A549 (cell line): ENCODE measurements around the gene TSNAX. TPM values are rescaled to one million over a fixed set of nuclear protein-coding genes. Genes with fewer than 3 reads are reported as not detected.
A peak's percentile ranks its signal among the peaks of the same experiment; 100 is the strongest.
"Not testable (repeated sequence)": the region's sequence is repeated elsewhere in the genome, so short reads cannot be mapped to it uniquely, and the experiment has no call there.

Experiments used
- ATAC-seq, 2 experiments: fragments of 200-7000 bp in 1 of 2; fragments of >200 bp in 1 of 2; cut with Nextera tagmentation in 1 of 2; cut with Tn5 transposase in 1 of 2; 3 replicates each; pipeline versions ENCODE4 v1.8.0 to v1.9.1; 2018 to 2020; ENCODE audit warnings: mild to moderate bottlenecking in 1 of 2, moderate library complexity in 1 of 2
- CTCF ChIA-PET: fragments of 300-600 bp; sonication (Branson Sonifier 250); formaldehyde crosslinking; extraction: SDS; loops from one replicate; lab custom pipeline; 2021; ENCODE audit warnings: antibody characterized with exemption, inconsistent platforms; lab: Yijun Ruan, JAX
- POLR2A ChIA-PET: fragments of 350-600 bp; formaldehyde crosslinking; extraction: SDS; loops from one replicate; lab custom pipeline; 2021; ENCODE audit warnings: antibody characterized with exemption, inconsistent platforms; lab: Yijun Ruan, JAX
- DNase-seq, 2 experiments: peaks; one replicate each; pipeline versions ENCODE4 v3.0.0 to v3.0.0-alpha.2; 2011 to 2016; ENCODE audit warnings: low read depth in 1 of 2, low spot score in 1 of 2
- FAIRE-seq: peaks from 2 replicates; lab custom pipeline; 2011; peaks lifted over from hg19 to GRCh38; lab: Jason Lieb, UNC
- H3K27ac ChIP-seq, 2 experiments: fragments of >200 bp; sonication (Bioruptor Twin); formaldehyde crosslinking; 3 replicates each; pipeline ENCODE4 v1.5.1; 2016 to 2017
- H3K4me1 ChIP-seq: fragments of >200 bp; sonication (Bioruptor Twin); formaldehyde crosslinking; 3 replicates; pipeline ENCODE4 v1.6.1; 2016
- H3K4me2 ChIP-seq: fragments of >200 bp; sonication (Bioruptor Twin); formaldehyde crosslinking; 3 replicates; pipeline ENCODE4 v1.6.1; 2016
- H3K4me3 ChIP-seq: fragments of >200 bp; sonication (Bioruptor Twin); formaldehyde crosslinking; 3 replicates; pipeline ENCODE4 v1.5.1; 2016
- H3K9me3 ChIP-seq: fragments of >200 bp; sonication (Bioruptor Twin); formaldehyde crosslinking; 3 replicates; pipeline ENCODE4 v1.6.1; 2016
- BCL3 ChIP-seq: fragments of >200 bp; sonication (Bioruptor Twin); formaldehyde crosslinking; IDR thresholded peaks from 3 replicates; pipeline ENCODE4 v1.6.1; 2016
- CBX2 ChIP-seq: fragments of 200-600 bp; sonication (generic); IDR thresholded peaks from 2 replicates; pipeline ENCODE4 v1.6.1; 2016; ENCODE audit warnings: low read depth, mild to moderate bottlenecking, borderline replicate concordance
- CEBPB ChIP-seq, 2 experiments: fragments of >200 bp in 1 of 2; sonication (Bioruptor Twin) in 1 of 2; formaldehyde crosslinking in 1 of 2; IDR thresholded peaks; 2 replicates each; pipeline ENCODE4 v1.6.1; 2012 to 2016
- E2F6 ChIP-seq: IDR thresholded peaks from 2 replicates; pipeline ENCODE4 v1.6.1; 2012; ENCODE audit warnings: low read depth, borderline replicate concordance
- ELK1 ChIP-seq: fragments of 150-350 bp; IDR thresholded peaks from 2 replicates; pipeline ENCODE4 v1.6.1; 2014; ENCODE audit warnings: low read depth, mild to moderate bottlenecking, low read length
- ESRRA ChIP-seq: fragments of 150-350 bp; IDR thresholded peaks from 2 replicates; pipeline ENCODE4 v1.6.1; 2014; ENCODE audit warnings: mild to moderate bottlenecking, low read length, borderline replicate concordance
- FOSB ChIP-seq: fragments of 250-450 bp; sonication (Bioruptor Pico); IDR thresholded peaks from 2 replicates; pipeline ENCODE4 v1.5.0; 2020; ENCODE audit warnings: mild to moderate bottlenecking, moderate library complexity
- HOXB5 ChIP-seq: fragments of 250-450 bp; sonication (Bioruptor Pico); IDR thresholded peaks from 2 replicates; pipeline ENCODE4 v1.5.0; 2020; ENCODE audit warnings: mild to moderate bottlenecking, moderate library complexity
- JUNB ChIP-seq: fragments of >200 bp; sonication (Bioruptor Twin); formaldehyde crosslinking; IDR thresholded peaks from 2 replicates; pipeline ENCODE4 v1.6.1; 2016
- MAFK ChIP-seq: fragments of 450-650 bp; IDR thresholded peaks from 2 replicates; pipeline ENCODE4 v1.6.1; 2014; ENCODE audit not compliant: partially characterized antibody
- MAX ChIP-seq: IDR thresholded peaks from 2 replicates; pipeline ENCODE4 v1.6.1; 2012
- MAZ ChIP-seq: fragments of 150-350 bp; IDR thresholded peaks from 2 replicates; pipeline ENCODE4 v1.6.1; 2014; ENCODE audit warnings: antibody characterized with exemption, low read depth, low read length, borderline replicate concordance
- NFE2L2 ChIP-seq: fragments of 150-350 bp; conservative IDR thresholded peaks from 2 replicates; pipeline ENCODE4 v1.6.1; 2014; ENCODE audit warnings: low read length
- PBX3 ChIP-seq: IDR thresholded peaks from 2 replicates; pipeline ENCODE4 v1.6.1; 2012
- PHF8 ChIP-seq: fragments of 200-600 bp; sonication (generic); IDR thresholded peaks from 2 replicates; pipeline ENCODE4 v1.6.1; 2016; ENCODE audit warnings: low read depth, mild to moderate bottlenecking, antibody characterized with exemption, moderate library complexity, borderline replicate concordance
- RAD21 ChIP-seq, 2 experiments: fragments of >200 bp in 1 of 2; sonication (Bioruptor Twin) in 1 of 2; formaldehyde crosslinking in 1 of 2; IDR thresholded peaks in 1 of 2; conservative IDR thresholded peaks in 1 of 2; 2 replicates in 1 of 2; 3 replicates in 1 of 2; pipeline ENCODE4 v1.6.1; 2012 to 2018; ENCODE audit warnings: inconsistent platforms in 1 of 2
- RARB ChIP-seq: fragments of 250-450 bp; sonication (Bioruptor Pico); IDR thresholded peaks from 2 replicates; pipeline ENCODE4 v1.8.0; 2021; ENCODE audit warnings: mild to moderate bottlenecking, moderate library complexity
- RCOR1 ChIP-seq: fragments of 150-350 bp; IDR thresholded peaks from 2 replicates; pipeline ENCODE4 v1.6.1; 2014; ENCODE audit warnings: antibody characterized with exemption, low read length, low read depth
- SMC3 ChIP-seq: fragments of >200 bp; sonication (Bioruptor Twin); formaldehyde crosslinking; IDR thresholded peaks from 3 replicates; pipeline ENCODE4 v1.6.1; 2018; ENCODE audit warnings: inconsistent platforms
- ZNF302 ChIP-seq: fragments of 250-450 bp; sonication (Bioruptor Pico); IDR thresholded peaks from 2 replicates; pipeline ENCODE4 v1.9.0; 2021; ENCODE audit warnings: inconsistent platforms, mild to moderate bottlenecking, moderate library complexity
- WGBS: methylation state at CpG from one replicate; pipeline ENCODE4 v1.1.6; 2017; ENCODE audit errors: missing lambda C conversion rate; 5-methylcytosine and 5-hydroxymethylcytosine counted together
- polyA plus RNA-seq, 4 experiments: library from polyadenylated mRNA; depleted of rRNA in 3 of 4; stranded (reverse); fragments of >200 nt; fragmentation: RNase III in 1 of 4; extraction: RNeasy Plus Mini Kit Qiagen cat#74134 plus additional on column Dnase treatment in 1 of 4; gene quantifications; 2 replicates in 3 of 4; 3 replicates in 1 of 4; pipeline ENCODE4 v1.2.3, GENCODE V29; 2011 to 2017

Gene TSNAX
- polyA plus RNA-seq, 2 of the 4 experiments (the other 2 are of a cell fraction) = 48.5 to 58.3 TPM

GRCh38 chr1:231590453-231591198 is 62.2 kb downstream of the TSNAX start (continued):
- TF ChIP-seq RARB (CRISPR knock-in tag) (no peak), MAZ (no peak), SMC3 (peak; percentile 86), ESRRA (no peak), RAD21 (conservative IDR thresholded peaks at IDR 0.05 in 1 of 2, IDR thresholded peaks at IDR 0.05 in 1 of 2) (peak; percentile 92 to 95), ZNF302 (CRISPR knock-in tag) (no peak), PHF8 (no peak)

- DNase-seq = no peak
- ChIA-PET CTCF (interaction anchor here (0.9 to 5.4 kb wide), 9 partner anchors 8 to 309 kb away, joined by 3 to 54 read pairs (median 9); partner anchors contain the start of genes EXOC8 and SPRTN), POLR2A (no interaction called here)
- no peak for FAIRE-seq
- no peak for TF ChIP-seq ELK1
- TF ChIP-seq NFE2L2 = no peak
- Histone ChIP-seq H3K4me2 (no peak overlapping the region), H3K4me3 (no peak overlapping the region), H3K9me3 (no peaks in the 10 kb centered on the region), H3K4me1 (no peaks in the 10 kb centered on the region), H3K27ac (no peak overlapping the region)
- no peak for ATAC-seq
- 70% methylated on average over 11 of the region's 11 CpGs for WGBS
Measured at GRCh38 chr1:231591466-231591865, 63.0 kb downstream of the TSNAX start.

GRCh38 chr1:231592809-231593208 is 64.3 kb downstream of the TSNAX start:
- Histone ChIP-seq H3K4me3 (no peak overlapping the region), H3K4me2 (no peak overlapping the region), H3K27ac (no peak overlapping the region), H3K4me1 (no peaks in the 10 kb centered on the region), H3K9me3 (no peaks in the 10 kb centered on the region)
- ChIA-PET CTCF (interaction anchor here (0.6 to 1.9 kb wide), 4 partner anchors 9 to 280 kb away, joined by 3 to 4 read pairs (median 4); no protein-coding TSS in a partner anchor), POLR2A (no interaction called here)
- ATAC-seq = no peak
- no peak for DNase-seq
- WGBS = 58% methylated on average over 1 of the region's 1 CpG
- no peak for FAIRE-seq
- peak; percentile 84 for TF ChIP-seq MAFK
- TF ChIP-seq FOSB (CRISPR knock-in tag) = no peak
- TF ChIP-seq, all 56 proteins: peak for 1

GRCh38 chr1:231593264-231593663 is 64.8 kb downstream of the TSNAX start:
- H3K4me2 ChIP-seq, POLR2A ChIA-PET: not testable (repeated sequence)
- WGBS = 88% methylated on average over 1 of the region's 1 CpG

GRCh38 chr1:231594123-231594522 is 65.7 kb downstream of the TSNAX start:
- 48% methylated on average over 2 of the region's 2 CpGs for WGBS
- TF ChIP-seq JUNB (no peak), RAD21 (conservative IDR thresholded peaks at IDR 0.05 in 1 of 2, IDR thresholded peaks at IDR 0.05 in 1 of 2) (no peak), MAZ (no peak), E2F6 (no peak), MAFK (no peak), BCL3 (no peak), CEBPB (IDR thresholded peaks at IDR 0.05) (no peak), HOXB5 (CRISPR knock-in tag) (no peak), CBX2 (no peak), ZNF302 (CRISPR knock-in tag) (no peak), PBX3 (no peak), MAX (no peak), RCOR1 (no peak)

More at GRCh38 chr1:231593264-231593663, 64.8 kb downstream of the TSNAX start:
- H3K4me3 ChIP-seq, ATAC-seq, H3K27ac ChIP-seq, H3K9me3 ChIP-seq, FAIRE-seq, DNase-seq, H3K4me1 ChIP-seq: not testable (repeated sequence)
- CTCF ChIA-PET = interaction anchor here (0.6 to 1.9 kb wide), 4 partner anchors 9 to 281 kb away, joined by 3 to 4 read pairs (median 4); no protein-coding TSS in a partner anchor

More at GRCh38 chr1:231594123-231594522, 65.7 kb downstream of the TSNAX start:
- Histone ChIP-seq H3K4me2 (no peak overlapping the region), H3K4me1 (no peaks in the 10 kb centered on the region), H3K27ac (no peak overlapping the region), H3K4me3 (no peak overlapping the region), H3K9me3 (no peaks in the 10 kb centered on the region)
- DNase-seq (no peak), FAIRE-seq (no peak), ATAC-seq (no peak)
- CTCF ChIA-PET = interaction anchor here (1.0 to 2.2 kb wide), 2 partner anchors 10 to 235 kb away, joined by 3 to 11 read pairs; no protein-coding TSS in a partner anchor
- POLR2A ChIA-PET = no interaction called here
